ENCODE data around the gene TMEM272.

DNA sequence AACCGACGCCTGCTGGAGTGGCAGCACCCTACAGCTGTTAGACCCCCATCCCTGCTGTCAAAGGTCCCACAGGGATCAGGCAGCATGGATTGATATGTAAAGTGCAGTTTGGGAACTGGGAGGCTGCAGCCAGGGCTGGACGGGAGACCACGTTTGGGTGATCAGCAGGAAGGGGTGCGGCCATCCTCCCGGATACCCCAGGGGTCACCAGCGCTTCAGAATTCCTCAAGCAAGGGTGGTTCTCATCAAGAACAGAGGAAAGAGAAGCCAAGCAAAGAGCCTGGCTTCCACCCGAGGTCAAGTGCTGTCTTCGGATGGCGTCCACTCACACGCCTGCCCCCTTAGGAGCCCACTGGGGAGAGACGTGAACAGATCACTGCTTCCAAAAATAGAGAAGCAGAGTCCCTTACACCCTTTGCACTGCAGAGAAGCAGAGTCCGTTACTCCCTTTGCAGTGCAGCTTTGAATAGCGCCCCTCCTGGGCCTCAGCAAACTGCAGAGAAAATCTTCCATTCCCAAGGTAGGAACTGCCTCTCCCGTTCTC is 76.5 kb downstream of the TMEM272 start:
- TF ChIP-seq, protein P1, sequence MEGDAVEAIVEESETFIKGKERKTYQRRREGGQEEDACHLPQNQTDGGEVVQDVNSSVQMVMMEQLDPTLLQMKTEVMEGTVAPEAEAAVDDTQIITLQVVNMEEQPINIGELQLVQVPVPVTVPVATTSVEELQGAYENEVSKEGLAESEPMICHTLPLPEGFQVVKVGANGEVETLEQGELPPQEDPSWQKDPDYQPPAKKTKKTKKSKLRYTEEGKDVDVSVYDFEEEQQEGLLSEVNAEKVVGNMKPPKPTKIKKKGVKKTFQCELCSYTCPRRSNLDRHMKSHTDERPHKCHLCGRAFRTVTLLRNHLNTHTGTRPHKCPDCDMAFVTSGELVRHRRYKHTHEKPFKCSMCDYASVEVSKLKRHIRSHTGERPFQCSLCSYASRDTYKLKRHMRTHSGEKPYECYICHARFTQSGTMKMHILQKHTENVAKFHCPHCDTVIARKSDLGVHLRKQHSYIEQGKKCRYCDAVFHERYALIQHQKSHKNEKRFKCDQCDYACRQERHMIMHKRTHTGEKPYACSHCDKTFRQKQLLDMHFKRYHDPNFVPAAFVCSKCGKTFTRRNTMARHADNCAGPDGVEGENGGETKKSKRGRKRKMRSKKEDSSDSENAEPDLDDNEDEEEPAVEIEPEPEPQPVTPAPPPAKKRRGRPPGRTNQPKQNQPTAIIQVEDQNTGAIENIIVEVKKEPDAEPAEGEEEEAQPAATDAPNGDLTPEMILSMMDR (IDR thresholded peaks at IDR 0.05), result no peak
- TF ChIP-seq POLR2A (IDR thresholded peaks at IDR 0.05), result no peak
- no peak for TF ChIP-seq POLR2AphosphoS5 (IDR thresholded peaks at IDR 0.05)
- no peak for TF ChIP-seq EP300 (IDR thresholded peaks at IDR 0.05)

Data from stomach (tissue), 4 donors.